Activated T-cell treated with anti-CD3 and anti-CD28 coated beads, Interleukin-2, amount 50 U/mL, for 1 hour (primary cell): ENCODE data around the gene UQCRH.
"Not testable (repeated sequence)": the region's sequence is repeated elsewhere in the genome, so short reads cannot be mapped to it uniquely, and the experiment has no call there.

Source experiments
- DNase-seq: peaks from one replicate; pipeline ENCODE4 v3.0.0-alpha.2; 2020

Gene UQCRH

GRCh38 chr1:46337409-46337808, 33.9 kb downstream of the UQCRH start:
- DNase-seq = not testable (repeated sequence)

GRCh38 chr1:46340404-46341221, 37.1 kb downstream of the UQCRH start, which contains the start of gene NSUN4:
NSUN4 (plus strand) TSS chr1:46340807; CDS start chr1:46340827, 20 bp downstream.
- DNase-seq = peak; percentile 85

GRCh38 chr1:46341222-46342083, 38.0 kb downstream of the UQCRH start:
- DNase-seq = peak; percentile 32

GRCh38 chr1:46342084-46342656, 38.7 kb downstream of the UQCRH start:
- DNase-seq = no peak

GRCh38 chr1:46342677-46343350, 39.3 kb downstream of the UQCRH start:
- no peak for DNase-seq

- no peak for DNase-seq
Observed at GRCh38 chr1:46343351-46343695, 39.8 kb downstream of the UQCRH start.

- no peak for DNase-seq
Observed at GRCh38 chr1:46343705-46344104, 40.2 kb downstream of the UQCRH start.

GRCh38 chr1:46344481-46344880, 41.0 kb downstream of the UQCRH start:
- no peak for DNase-seq

- DNase-seq = no peak
Observed at GRCh38 chr1:46345281-46345680, 41.8 kb downstream of the UQCRH start.

GRCh38 chr1:46352363-46352762, 48.9 kb downstream of the UQCRH start:
- no peak for DNase-seq

- not testable (repeated sequence) for DNase-seq
Observed at GRCh38 chr1:46355920-46356319, 52.4 kb downstream of the UQCRH start.

- no peak for DNase-seq
Observed at GRCh38 chr1:46362158-46362557, 58.7 kb downstream of the UQCRH start.

GRCh38 chr1:46363121-46363520, 59.6 kb downstream of the UQCRH start:
- no peak for DNase-seq

GRCh38 chr1:46364612-46365011, 61.1 kb downstream of the UQCRH start:
- DNase-seq = no peak

- not testable (repeated sequence) for DNase-seq
Observed at GRCh38 chr1:46365796-46366195, 62.3 kb downstream of the UQCRH start.
